ENCODE data around the gene MIPOL1. TPM values are rescaled to one million over a fixed set of nuclear protein-coding genes. Genes with fewer than 3 reads are reported as not detected.

Gene MIPOL1
- total and polyA plus RNA-seq, 2 of the 4 experiments (the other 2 are of a cell fraction): 2.7 to 5.9 TPM

DNA sequence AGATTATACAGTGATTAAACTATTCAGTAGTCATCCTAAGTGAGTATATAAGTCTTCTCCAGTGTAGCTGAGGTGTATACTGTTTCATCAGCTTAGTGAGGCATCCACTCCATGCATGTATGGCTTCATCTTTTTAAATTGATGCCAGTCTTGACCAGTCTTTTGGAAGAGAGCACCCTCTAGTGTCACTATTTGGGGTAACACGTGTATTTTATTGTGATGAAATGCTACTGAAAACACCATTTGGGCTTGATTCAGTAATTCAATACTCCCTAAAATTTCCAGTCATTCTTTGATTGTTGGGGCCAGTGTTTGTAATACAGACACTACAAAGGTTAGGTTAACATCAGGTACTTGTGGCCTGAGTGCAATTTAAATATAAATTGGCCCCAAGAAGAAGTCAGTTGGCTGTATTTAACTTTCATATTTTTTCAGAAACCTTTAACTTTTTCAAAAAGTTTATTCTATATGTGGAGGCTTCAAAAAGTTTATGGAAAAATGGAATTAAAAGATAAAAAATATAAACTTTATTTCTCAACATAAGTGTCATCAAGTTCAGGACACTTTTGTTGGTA, 35.3 kb downstream of the MIPOL1 start:
- Histone ChIP-seq H3K4ac (ENCODE audit: low read depth, low read length) (no peak overlapping the region), H3K4me2 (ENCODE audit: low read depth, low read length) (no peak overlapping the region), H4K91ac (ENCODE audit: insufficient read depth, low read depth, low read length) (no peak overlapping the region), H3K56ac (ENCODE audit: extremely low read depth, insufficient read depth, low read length) (no peak overlapping the region), H3K9me1 (ENCODE audit: insufficient read depth, low read length) (0 out of 2 replicates have a peak, but pooled peaks cover 3% of the 10 kb centered on the region), H3K79me1 (ENCODE audit: low read depth in 1 of 2, low read length in 2 of 2) (peaks cover 6 to 9% of the 10 kb centered on the region in 2 experiments; a peak in 2 of 4 replicates), H2AK5ac (ENCODE audit: low read depth, low read length) (no peak overlapping the region), H3K27ac (ENCODE audit: insufficient read depth, low read length) (no peak overlapping the region), H4K5ac (ENCODE audit: low read depth, low read length) (no peak overlapping the region), H3K9ac (ENCODE audit: low read depth, low read length) (no peak overlapping the region), H3K27me3 (ENCODE audit: control insufficient read depth, insufficient read depth, low read length) (no peaks in the 10 kb centered on the region), H3K4me1 (ENCODE audit: control insufficient read depth, insufficient read depth, low read length) (no peaks in the 10 kb centered on the region), H2AK9ac (replicated peaks; ENCODE audit: low read depth, low read length, poor library complexity) (no peak overlapping the region), H4K8ac (ENCODE audit: low read depth in 2 of 2, low read length in 2 of 2) (no peak overlapping the region), H3K14ac (replicated peaks; ENCODE audit: low read depth, low read length) (no peak overlapping the region), H2BK20ac (ENCODE audit: low read depth, low read length) (no peak overlapping the region), H4K20me1 (ENCODE audit: insufficient read depth, low read length) (no peaks in the 10 kb centered on the region), H2AFZ (replicated peaks; ENCODE audit: low read length, poor library complexity) (no peak overlapping the region), H2BK15ac (ENCODE audit: low read depth, low read length) (no peak overlapping the region), H2BK120ac (ENCODE audit: low read depth, low read length) (no peak overlapping the region), H3K9me3 (ENCODE audit: control insufficient read depth, insufficient read depth, low read length) (no peaks in the 10 kb centered on the region), H3K4me3 (ENCODE audit: insufficient read depth, low read depth, low read length) (no peak overlapping the region), H3K36me3 (ENCODE audit: control insufficient read depth, insufficient read depth, low read length) (no peaks in the 10 kb centered on the region), H3K18ac (ENCODE audit: low read depth, low read length) (no peak overlapping the region), H2BK5ac (ENCODE audit: low read depth, low read length, poor library complexity, severe bottlenecking) (no peak overlapping the region), H3K23ac (ENCODE audit: low read depth, low read length) (no peak overlapping the region)
- ChIA-PET CTCF (interaction anchor here (0.6 to 0.7 kb wide), 3 partner anchors 10 to 383 kb away, joined by 3 read pairs; no protein-coding TSS in a partner anchor), POLR2A (ENCODE audit: unreplicated experiment) (no interaction called here)
- DNase-seq (peak; percentile 69), ATAC-seq (ENCODE audit: low read depth) (peak; percentile 73)
- no CpG with 5 or more reads among the region's 1 CpG for WGBS, 2 experiments (ENCODE audit: extremely low coverage in 2 of 2, insufficient read length in 1 of 2)
- in situ Hi-C loops (cut with MboI; ENCODE audit: low sequenced_read_pairs): no loop called here
- TF ChIP-seq BHLHE40 (IDR thresholded peaks at IDR 0.05; ENCODE audit: low read depth, low read length): no peak
- TF ChIP-seq RAD21 (IDR thresholded peaks at IDR 0.05; ENCODE audit: low read length): peak; percentile 60
- peak; percentile 38; the same call in 1 of the 2 replicates for TF ChIP-seq SMC3 (IDR thresholded peaks at IDR 0.05; ENCODE audit: low read depth, low read length)
- no peak for TF ChIP-seq MXI1 (IDR thresholded peaks at IDR 0.05; ENCODE audit: borderline replicate concordance, low read depth, low read length)
- TF ChIP-seq CEBPB (IDR thresholded peaks at IDR 0.05; ENCODE audit: low read depth, low read length): peak; percentile 26; the same call in 1 of the 2 replicates
- TF ChIP-seq NFE2L2 (IDR thresholded peaks at IDR 0.05; ENCODE audit: low read depth, low read length): no peak
- no peak for TF ChIP-seq RCOR1 (IDR thresholded peaks at IDR 0.05; ENCODE audit: insufficient replicate concordance, low read length)
- no peak for TF ChIP-seq MAZ (IDR thresholded peaks at IDR 0.05; ENCODE audit: borderline replicate concordance, low read depth, low read length)
- TF ChIP-seq MAFK (IDR thresholded peaks at IDR 0.05; ENCODE audit: low read depth, low read length): no peak
- TF ChIP-seq, protein P1, sequence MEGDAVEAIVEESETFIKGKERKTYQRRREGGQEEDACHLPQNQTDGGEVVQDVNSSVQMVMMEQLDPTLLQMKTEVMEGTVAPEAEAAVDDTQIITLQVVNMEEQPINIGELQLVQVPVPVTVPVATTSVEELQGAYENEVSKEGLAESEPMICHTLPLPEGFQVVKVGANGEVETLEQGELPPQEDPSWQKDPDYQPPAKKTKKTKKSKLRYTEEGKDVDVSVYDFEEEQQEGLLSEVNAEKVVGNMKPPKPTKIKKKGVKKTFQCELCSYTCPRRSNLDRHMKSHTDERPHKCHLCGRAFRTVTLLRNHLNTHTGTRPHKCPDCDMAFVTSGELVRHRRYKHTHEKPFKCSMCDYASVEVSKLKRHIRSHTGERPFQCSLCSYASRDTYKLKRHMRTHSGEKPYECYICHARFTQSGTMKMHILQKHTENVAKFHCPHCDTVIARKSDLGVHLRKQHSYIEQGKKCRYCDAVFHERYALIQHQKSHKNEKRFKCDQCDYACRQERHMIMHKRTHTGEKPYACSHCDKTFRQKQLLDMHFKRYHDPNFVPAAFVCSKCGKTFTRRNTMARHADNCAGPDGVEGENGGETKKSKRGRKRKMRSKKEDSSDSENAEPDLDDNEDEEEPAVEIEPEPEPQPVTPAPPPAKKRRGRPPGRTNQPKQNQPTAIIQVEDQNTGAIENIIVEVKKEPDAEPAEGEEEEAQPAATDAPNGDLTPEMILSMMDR (conservative IDR thresholded peaks at IDR 0.05; ENCODE audit: low read depth, low read length): peak; percentile 75
- TF ChIP-seq, protein P2, sequence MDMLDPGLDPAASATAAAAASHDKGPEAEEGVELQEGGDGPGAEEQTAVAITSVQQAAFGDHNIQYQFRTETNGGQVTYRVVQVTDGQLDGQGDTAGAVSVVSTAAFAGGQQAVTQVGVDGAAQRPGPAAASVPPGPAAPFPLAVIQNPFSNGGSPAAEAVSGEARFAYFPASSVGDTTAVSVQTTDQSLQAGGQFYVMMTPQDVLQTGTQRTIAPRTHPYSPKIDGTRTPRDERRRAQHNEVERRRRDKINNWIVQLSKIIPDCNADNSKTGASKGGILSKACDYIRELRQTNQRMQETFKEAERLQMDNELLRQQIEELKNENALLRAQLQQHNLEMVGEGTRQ (IDR thresholded peaks at IDR 0.05; ENCODE audit: low read depth, low read length): no peak
- TF ChIP-seq, protein P3, sequence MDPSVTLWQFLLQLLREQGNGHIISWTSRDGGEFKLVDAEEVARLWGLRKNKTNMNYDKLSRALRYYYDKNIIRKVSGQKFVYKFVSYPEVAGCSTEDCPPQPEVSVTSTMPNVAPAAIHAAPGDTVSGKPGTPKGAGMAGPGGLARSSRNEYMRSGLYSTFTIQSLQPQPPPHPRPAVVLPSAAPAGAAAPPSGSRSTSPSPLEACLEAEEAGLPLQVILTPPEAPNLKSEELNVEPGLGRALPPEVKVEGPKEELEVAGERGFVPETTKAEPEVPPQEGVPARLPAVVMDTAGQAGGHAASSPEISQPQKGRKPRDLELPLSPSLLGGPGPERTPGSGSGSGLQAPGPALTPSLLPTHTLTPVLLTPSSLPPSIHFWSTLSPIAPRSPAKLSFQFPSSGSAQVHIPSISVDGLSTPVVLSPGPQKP (IDR thresholded peaks at IDR 0.05; ENCODE audit: borderline replicate concordance, low read depth, low read length): no peak
- no peak for TF ChIP-seq RFX5 (IDR thresholded peaks at IDR 0.05; ENCODE audit: low read depth, low read length)
- no peak for TF ChIP-seq POLR2A (IDR thresholded peaks at IDR 0.05; ENCODE audit: low read depth, low read length)
- no peak for TF ChIP-seq FOS (IDR thresholded peaks at IDR 0.05; ENCODE audit: low read depth, low read length)
- no peak for TF ChIP-seq CHD1 (IDR thresholded peaks at IDR 0.05; ENCODE audit: low read depth, low read length)
- BruUV-seq (replicated peaks): no TSS peak
- dilution Hi-C loops (cut with HindIII; ENCODE audit: low sequenced_read_pairs, unreplicated experiment): no loop called here
- intact Hi-C loops (cut with micrococcal nuclease): loop anchor here (5.0 kb wide), 1 partner anchor 474 kb away; no protein-coding TSS in a partner anchor
